Measurements from ENCODE around the gene CLIC1.

Gene CLIC1

DNA sequence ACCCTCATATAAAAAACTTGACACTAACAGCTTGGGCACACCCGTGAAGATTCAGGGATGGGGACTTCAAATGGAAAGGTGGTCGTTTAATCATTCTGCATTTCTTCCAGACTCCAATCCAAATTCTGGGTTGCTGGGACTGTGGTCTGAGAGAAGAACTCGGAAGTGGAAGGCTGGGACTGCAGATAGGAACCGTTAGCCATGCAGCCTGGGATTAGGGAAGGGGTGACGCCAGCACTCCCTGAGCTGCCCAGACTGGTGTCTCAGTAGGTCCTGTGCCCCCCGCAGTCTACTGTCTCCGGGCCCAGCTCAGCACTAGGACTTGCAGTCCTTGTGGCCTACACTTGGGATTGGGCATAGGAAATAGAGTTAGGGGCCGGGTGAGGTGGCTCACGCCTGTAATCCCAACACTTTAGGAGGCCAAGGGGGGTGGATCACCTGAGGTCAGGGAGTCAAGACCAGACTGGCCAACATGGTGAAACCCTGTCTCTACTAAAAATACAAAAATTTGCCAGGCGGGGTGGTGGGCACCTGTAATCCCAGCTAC is 511 bp upstream of the CLIC1 start:
- no peak for DNase-seq (ENCODE audit: extremely low spot score)
- POLR2A ChIA-PET = interaction anchor here (0.5 to 1.6 kb wide), 6 partner anchors 9 to 205 kb away, joined by 3 to 15 read pairs (median 4); partner anchors contain the start of genes HSPA1B, LSM2 and NFKBIL1
- TF ChIP-seq, protein P1, sequence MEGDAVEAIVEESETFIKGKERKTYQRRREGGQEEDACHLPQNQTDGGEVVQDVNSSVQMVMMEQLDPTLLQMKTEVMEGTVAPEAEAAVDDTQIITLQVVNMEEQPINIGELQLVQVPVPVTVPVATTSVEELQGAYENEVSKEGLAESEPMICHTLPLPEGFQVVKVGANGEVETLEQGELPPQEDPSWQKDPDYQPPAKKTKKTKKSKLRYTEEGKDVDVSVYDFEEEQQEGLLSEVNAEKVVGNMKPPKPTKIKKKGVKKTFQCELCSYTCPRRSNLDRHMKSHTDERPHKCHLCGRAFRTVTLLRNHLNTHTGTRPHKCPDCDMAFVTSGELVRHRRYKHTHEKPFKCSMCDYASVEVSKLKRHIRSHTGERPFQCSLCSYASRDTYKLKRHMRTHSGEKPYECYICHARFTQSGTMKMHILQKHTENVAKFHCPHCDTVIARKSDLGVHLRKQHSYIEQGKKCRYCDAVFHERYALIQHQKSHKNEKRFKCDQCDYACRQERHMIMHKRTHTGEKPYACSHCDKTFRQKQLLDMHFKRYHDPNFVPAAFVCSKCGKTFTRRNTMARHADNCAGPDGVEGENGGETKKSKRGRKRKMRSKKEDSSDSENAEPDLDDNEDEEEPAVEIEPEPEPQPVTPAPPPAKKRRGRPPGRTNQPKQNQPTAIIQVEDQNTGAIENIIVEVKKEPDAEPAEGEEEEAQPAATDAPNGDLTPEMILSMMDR (IDR thresholded peaks at IDR 0.05; ENCODE audit: control extremely low read depth, extremely low read depth, low read depth, missing control alignments) = no peak
- CTCF ChIA-PET = interaction anchor here (1.2 to 11.4 kb wide), 6 partner anchors 9 to 70 kb away, joined by 3 to 73 read pairs (median 14); partner anchors contain the start of genes DDAH2, LSM2 and MPIG6B

DNA sequence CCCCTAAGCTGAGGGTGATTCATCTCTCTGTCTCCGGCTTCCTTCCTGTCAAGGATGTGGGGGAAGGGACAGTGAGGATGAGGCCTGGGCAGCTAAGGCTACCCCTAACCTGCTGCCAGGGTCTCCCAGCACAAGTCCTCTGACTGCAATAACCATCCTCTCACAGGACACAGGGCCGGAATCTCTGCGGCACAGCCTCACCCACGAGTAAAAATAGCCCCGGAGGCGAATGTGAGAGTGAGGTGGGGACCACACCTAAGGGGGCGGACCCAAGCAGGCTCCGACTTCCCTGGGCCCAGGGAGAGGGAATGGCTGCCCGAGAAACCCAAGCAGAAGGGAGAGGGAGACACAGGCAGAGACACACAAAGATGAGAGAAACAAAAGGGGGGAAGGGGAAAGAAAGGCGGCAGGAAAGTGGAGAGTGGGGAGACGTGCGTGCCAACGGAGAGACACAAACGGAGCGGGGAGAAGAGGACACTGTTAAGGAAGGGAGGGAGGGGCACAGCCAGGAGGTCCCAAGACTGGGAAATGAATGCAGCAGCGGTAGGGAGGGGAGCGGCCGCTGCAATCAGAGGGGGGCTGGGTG is 1.4 kb downstream of the CLIC1 start:
- ChIA-PET POLR2A (interaction anchor here (0.6 to 1.3 kb wide), 2 partner anchors 76 to 93 kb away, joined by 3 to 5 read pairs; partner anchors contain the start of gene HSPA1B), CTCF (interaction anchor here (1.5 to 11.4 kb wide), 2 partner anchors 36 to 61 kb away, joined by 6 to 73 read pairs; no protein-coding TSS in a partner anchor)
- TF ChIP-seq, protein P1 (IDR thresholded peaks at IDR 0.05; ENCODE audit: control extremely low read depth, extremely low read depth, low read depth, missing control alignments) = no peak
- peak; percentile 82 for DNase-seq (ENCODE audit: extremely low spot score)

DNA sequence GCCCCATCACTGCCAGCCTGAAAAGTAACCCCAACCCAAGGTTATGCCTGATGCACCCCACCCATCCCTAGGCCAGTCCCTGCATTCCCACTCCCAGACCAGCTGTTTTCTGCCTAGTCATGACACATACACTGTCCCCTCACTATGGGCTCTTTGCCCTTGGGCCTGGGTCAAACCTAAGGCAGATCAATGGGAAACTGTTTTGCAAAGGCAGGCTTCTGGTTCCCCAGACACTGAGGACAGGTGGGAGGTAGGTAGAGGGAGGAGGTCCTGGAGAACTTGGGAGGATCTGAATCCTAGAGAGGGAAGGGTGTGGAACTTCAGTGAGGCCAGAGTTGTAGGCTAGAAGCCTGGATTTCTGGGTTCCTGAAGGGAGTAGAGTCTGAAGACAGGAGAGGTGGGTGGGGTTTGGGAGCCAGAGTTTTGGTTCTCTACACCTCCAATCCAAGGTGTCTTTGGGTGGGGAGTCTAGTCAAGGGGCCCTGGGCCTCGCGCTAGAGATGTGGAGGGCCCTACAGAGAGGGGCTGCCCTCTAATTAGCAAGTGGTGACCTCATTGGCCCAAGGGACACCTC is 2.0 kb downstream of the CLIC1 start:
- ChIA-PET POLR2A (interaction anchor here (1.3 kb wide), 1 partner anchor 93 kb away, joined by 5 read pairs; the partner anchor contains the start of gene HSPA1B), CTCF (interaction anchor here (1.3 to 11.4 kb wide), 2 partner anchors 11 to 36 kb away, joined by 3 to 73 read pairs; partner anchors contain the start of gene MPIG6B)
- TF ChIP-seq, protein P1 (IDR thresholded peaks at IDR 0.05; ENCODE audit: control extremely low read depth, extremely low read depth, low read depth, missing control alignments) = no peak
- no peak for DNase-seq (ENCODE audit: extremely low spot score)

DNA sequence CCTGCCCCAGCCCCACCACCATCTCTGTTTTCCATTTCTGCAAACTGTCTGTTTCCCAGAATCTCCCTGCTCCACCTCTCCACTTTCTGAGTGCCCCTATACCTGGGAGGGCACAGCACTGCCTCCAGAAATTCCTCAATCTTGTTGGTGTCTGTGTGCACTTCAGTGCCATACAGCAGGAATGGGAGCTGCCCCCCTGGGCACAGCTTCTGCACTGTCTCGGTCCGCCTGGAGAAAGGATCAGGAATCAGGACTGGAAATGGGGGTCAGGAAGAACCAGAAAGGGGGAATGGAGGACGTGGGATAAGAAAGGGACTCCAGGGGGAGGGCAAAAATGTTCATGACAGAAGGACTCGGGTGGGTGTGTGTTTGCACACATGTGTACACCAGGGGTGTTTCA is 2.6 kb downstream of the CLIC1 start:
- DNase-seq (ENCODE audit: extremely low spot score) = no peak
- ChIA-PET CTCF (interaction anchor here (1.3 to 11.4 kb wide), 3 partner anchors 11 to 73 kb away, joined by 3 to 73 read pairs (median 3); partner anchors contain the start of genes LSM2 and MPIG6B), POLR2A (no interaction called here)
- TF ChIP-seq, protein P1 (IDR thresholded peaks at IDR 0.05; ENCODE audit: control extremely low read depth, extremely low read depth, low read depth, missing control alignments) = no peak

DNA sequence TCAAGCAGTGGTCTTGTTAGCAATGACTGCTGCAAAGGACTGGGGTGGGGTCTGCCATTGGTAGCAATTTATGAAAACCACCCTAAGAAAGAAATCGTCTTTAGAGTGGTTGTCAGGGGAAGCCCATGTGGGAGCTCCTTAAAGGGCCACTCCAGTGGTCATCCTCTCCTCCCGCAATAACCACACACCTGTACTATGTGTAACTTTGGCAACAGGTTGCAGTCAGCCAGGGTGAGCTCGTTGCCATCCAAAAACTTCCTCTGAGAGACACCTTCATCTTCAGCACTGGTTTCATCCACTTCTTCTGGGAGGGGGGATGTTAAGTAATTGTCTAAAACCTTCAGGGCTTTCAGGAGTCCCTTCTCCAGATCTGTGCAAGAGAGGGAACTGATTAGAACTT is 4.3 kb downstream of the CLIC1 start:
- TF ChIP-seq, protein P1 (IDR thresholded peaks at IDR 0.05; ENCODE audit: control extremely low read depth, extremely low read depth, low read depth, missing control alignments) = no peak
- CTCF ChIA-PET = interaction anchor here (0.6 to 3.7 kb wide), 7 partner anchors 10 to 98 kb away, joined by 3 to 32 read pairs (median 3); partner anchors contain the start of genes LSM2 and LY6G6C
- POLR2A ChIA-PET = no interaction called here
- no peak for DNase-seq (ENCODE audit: extremely low spot score)

DNA sequence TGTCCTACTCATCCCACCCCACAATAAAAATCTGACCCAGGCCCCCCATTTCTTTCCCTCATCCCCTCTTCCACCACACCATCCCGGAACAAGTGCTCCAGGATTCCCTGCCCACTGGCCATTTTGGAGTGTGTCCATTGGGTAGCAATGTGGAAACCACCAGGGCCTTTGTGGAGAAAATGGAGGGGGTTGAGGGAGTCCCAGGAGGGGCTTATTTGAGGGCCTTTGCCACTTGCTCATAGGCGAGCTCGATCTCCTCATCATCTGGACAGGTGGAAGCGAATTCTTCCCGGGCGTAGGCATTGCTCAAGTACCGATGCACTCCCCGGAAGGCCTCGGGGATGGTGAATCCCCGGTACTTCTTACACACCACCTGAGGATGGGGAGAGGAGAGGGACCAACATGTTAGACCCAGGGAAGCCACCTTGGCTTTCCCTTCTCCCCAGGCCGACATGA is 5.7 kb downstream of the CLIC1 start:
- POLR2A ChIA-PET = interaction anchor here (0.5 kb wide), 1 partner anchor 9 kb away, joined by 6 read pairs; no protein-coding TSS in a partner anchor
- no peak for DNase-seq (ENCODE audit: extremely low spot score)
- CTCF ChIA-PET = interaction anchor here (0.8 to 7.2 kb wide), 19 partner anchors 8 to 138 kb away, joined by 3 to 64 read pairs (median 4); partner anchors contain the start of genes C6orf47, CLIC1, LSM2 and LY6G6D
- TF ChIP-seq, protein P1 (IDR thresholded peaks at IDR 0.05; ENCODE audit: control extremely low read depth, extremely low read depth, low read depth, missing control alignments) = no peak
